Testis (tissue), 3 donors: ENCODE measurements around the gene GLYATL1. TPM values are rescaled to one million over a fixed set of nuclear protein-coding genes. Genes with fewer than 3 reads are reported as not detected.

ENCODE experiments used
- DNase-seq: peaks from one replicate; pipeline ENCODE4 v3.0.0-alpha.2; 2019
- H3K27ac ChIP-seq, 2 donors: fragments of 200-600 bp; sonication (generic); one replicate each; pipeline ENCODE4 v1.5.1; 2019
- H3K27me3 ChIP-seq: fragments of 200-600 bp; sonication (generic); one replicate; pipeline ENCODE4 v1.5.1; 2019
- H3K36me3 ChIP-seq: fragments of 200-600 bp; sonication (generic); one replicate; pipeline ENCODE4 v1.5.1; 2017; ENCODE audit warnings: low read depth; ENCODE audit errors: missing control alignments
- H3K4me1 ChIP-seq: fragments of 200-600 bp; sonication (generic); one replicate; pipeline ENCODE4 v1.5.1; 2019
- H3K4me3 ChIP-seq, 2 donors: fragments of 200-600 bp; sonication (generic); one replicate each; pipeline ENCODE4 v1.5.1; 2017 to 2019
- H3K9me3 ChIP-seq: fragments of 200-600 bp; sonication (generic); one replicate; pipeline ENCODE4 v1.5.1; 2017
- POLR2A ChIP-seq: fragments of 450-650 bp; IDR thresholded peaks from one replicate; pipeline ENCODE4 v1.6.1; 2017; ENCODE audit warnings: antibody characterized with exemption, mild to moderate bottlenecking, moderate library complexity
- WGBS, 2 donors: methylation state at CpG; one replicate each; pipeline ENCODE4 v1.1.5; 2018; 5-methylcytosine and 5-hydroxymethylcytosine counted together
- intact Hi-C: fragments of 100-400 bp; cut with DNase I; formaldehyde crosslinking; loops from one replicate; pipeline ENCODE4 v1.15.1; 2023; ENCODE audit warnings: low total_unique reads
- polyA plus RNA-seq: library from polyadenylated mRNA; stranded (reverse); fragments of 350-450 nt; fragmentation: Illumina TruSeq; extraction: RNeasy Lipid Tissue Mini Kit (QIAGEN cat#74804); gene quantifications from one replicate; pipeline ENCODE4 v1.2.3, GENCODE V29; 2014; ENCODE audit warnings: low read depth, low replicate concordance; ENCODE audit not compliant: insufficient read depth
- total RNA-seq, 2 donors: library from RNA; depleted of rRNA; stranded (reverse); fragments of >200 nt; gene quantifications; one replicate each; pipeline ENCODE4 v1.2.3, GENCODE V29; 2016
- TF ChIP-seq, protein P1 (sequence below), 3 experiments: fragments of 450-650 bp in 2 of 3; fragments of 200-600 bp in 1 of 3; sonication (generic) in 1 of 3; IDR thresholded peaks; one replicate each; pipeline ENCODE4 v1.5.1; 2016 to 2019; ENCODE audit warnings: antibody characterized with exemption in 3 of 3, mild to moderate bottlenecking in 2 of 3, moderate library complexity in 1 of 3

The GLYATL1 gene
- total and polyA plus RNA-seq, 3 donors from 2014 or later: 0.40 to 1.4 TPM; not detected in 1

DNA sequence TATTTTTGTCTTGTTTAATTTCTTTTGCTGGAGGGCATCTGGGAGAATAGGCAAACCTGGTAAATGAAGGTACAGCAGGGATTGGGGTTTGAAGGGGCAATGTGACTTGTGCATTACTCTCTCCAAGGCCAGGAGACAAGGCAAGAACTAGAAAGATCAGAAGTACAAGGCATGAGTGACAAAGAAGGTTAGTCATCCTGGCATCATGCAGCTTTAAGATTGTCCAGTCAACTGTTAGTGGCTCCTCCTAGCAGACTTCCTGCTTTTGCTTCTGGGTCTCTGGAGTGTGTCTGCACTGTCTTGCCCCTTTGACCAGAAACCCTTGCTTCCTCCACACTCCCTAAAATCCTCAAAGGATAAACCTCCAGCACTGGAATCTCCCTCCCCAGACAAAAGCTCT lies 27.2 kb upstream of the GLYATL1 start:
- intact Hi-C loops: no loop called here
- no peaks in the 10 kb centered on the region for H3K4me1 ChIP-seq
- H3K36me3 ChIP-seq: no peaks in the 10 kb centered on the region
- H3K4me3 ChIP-seq: no peak overlapping the region
- H3K27ac ChIP-seq: no peak overlapping the region
- no peaks in the 10 kb centered on the region for H3K9me3 ChIP-seq
- no peaks in the 10 kb centered on the region for H3K27me3 ChIP-seq
- TF ChIP-seq POLR2A: no peak
- TF ChIP-seq, protein P1, sequence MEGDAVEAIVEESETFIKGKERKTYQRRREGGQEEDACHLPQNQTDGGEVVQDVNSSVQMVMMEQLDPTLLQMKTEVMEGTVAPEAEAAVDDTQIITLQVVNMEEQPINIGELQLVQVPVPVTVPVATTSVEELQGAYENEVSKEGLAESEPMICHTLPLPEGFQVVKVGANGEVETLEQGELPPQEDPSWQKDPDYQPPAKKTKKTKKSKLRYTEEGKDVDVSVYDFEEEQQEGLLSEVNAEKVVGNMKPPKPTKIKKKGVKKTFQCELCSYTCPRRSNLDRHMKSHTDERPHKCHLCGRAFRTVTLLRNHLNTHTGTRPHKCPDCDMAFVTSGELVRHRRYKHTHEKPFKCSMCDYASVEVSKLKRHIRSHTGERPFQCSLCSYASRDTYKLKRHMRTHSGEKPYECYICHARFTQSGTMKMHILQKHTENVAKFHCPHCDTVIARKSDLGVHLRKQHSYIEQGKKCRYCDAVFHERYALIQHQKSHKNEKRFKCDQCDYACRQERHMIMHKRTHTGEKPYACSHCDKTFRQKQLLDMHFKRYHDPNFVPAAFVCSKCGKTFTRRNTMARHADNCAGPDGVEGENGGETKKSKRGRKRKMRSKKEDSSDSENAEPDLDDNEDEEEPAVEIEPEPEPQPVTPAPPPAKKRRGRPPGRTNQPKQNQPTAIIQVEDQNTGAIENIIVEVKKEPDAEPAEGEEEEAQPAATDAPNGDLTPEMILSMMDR (IDR thresholded peaks at IDR 0.05): no peak
- DNase-seq: no peak

DNA sequence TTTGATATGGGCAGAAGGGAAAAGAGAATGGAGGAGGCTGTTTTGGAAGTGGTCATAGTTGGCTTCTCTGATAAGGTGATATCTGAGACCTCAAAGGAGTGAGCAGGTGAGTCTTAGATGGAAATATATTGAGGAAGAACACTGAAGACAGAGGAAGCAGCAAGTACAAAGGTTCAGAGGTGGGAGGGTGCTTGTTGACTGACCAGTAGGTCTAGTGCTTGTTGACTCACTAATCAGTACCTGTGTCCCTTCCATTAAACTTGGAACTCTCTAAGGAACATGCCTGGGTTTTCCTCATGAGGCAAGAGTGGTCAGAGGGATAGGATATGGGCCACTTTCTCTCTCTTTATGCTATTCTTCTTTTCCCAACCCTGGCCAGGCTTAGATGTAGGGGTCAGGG lies 25.6 kb upstream of the GLYATL1 start:
- TF ChIP-seq, protein P1 (IDR thresholded peaks at IDR 0.05): no peak
- TF ChIP-seq POLR2A: no peak

GRCh38 chr11:58914821-58915543 lies 24.3 kb upstream of the GLYATL1 start:
- Histone ChIP-seq H3K27ac (no peak overlapping the region), H3K9me3 (no peaks in the 10 kb centered on the region), H3K27me3 (no peaks in the 10 kb centered on the region), H3K4me1 (no peaks in the 10 kb centered on the region), H3K36me3 (no peaks in the 10 kb centered on the region), H3K4me3 (no peak overlapping the region)
- intact Hi-C loops: no loop called here
- DNase-seq: no peak
- TF ChIP-seq, protein P1 (IDR thresholded peaks at IDR 0.05): no peak
- TF ChIP-seq POLR2A: no peak
- WGBS, 2 donors: 83 to 91% methylated on average over 2 of the region's 2 CpGs

More for the DNA sequence above, 25.6 kb upstream of the GLYATL1 start:
- H3K27me3 ChIP-seq: no peaks in the 10 kb centered on the region
- H3K4me1 ChIP-seq: no peaks in the 10 kb centered on the region
- intact Hi-C loops: no loop called here
- no peak overlapping the region for H3K4me3 ChIP-seq
- no peak overlapping the region for H3K27ac ChIP-seq
- no peaks in the 10 kb centered on the region for H3K36me3 ChIP-seq
- no peaks in the 10 kb centered on the region for H3K9me3 ChIP-seq
- no peak for DNase-seq

GRCh38 chr11:58916637-58917036 lies 22.7 kb upstream of the GLYATL1 start:
- no peak for DNase-seq
- H3K36me3 ChIP-seq: no peaks in the 10 kb centered on the region
- no peaks in the 10 kb centered on the region for H3K27me3 ChIP-seq
- H3K4me1 ChIP-seq: no peaks in the 10 kb centered on the region
- TF ChIP-seq, protein P1 (IDR thresholded peaks at IDR 0.05): no peak
- no peak for TF ChIP-seq POLR2A
- no peaks in the 10 kb centered on the region for H3K9me3 ChIP-seq
- intact Hi-C loops: no loop called here
- 88 to 90% methylated on average over 2 of the region's 2 CpGs for WGBS, 2 donors
- no peak overlapping the region for H3K4me3 ChIP-seq
- H3K27ac ChIP-seq: no peak overlapping the region

DNA sequence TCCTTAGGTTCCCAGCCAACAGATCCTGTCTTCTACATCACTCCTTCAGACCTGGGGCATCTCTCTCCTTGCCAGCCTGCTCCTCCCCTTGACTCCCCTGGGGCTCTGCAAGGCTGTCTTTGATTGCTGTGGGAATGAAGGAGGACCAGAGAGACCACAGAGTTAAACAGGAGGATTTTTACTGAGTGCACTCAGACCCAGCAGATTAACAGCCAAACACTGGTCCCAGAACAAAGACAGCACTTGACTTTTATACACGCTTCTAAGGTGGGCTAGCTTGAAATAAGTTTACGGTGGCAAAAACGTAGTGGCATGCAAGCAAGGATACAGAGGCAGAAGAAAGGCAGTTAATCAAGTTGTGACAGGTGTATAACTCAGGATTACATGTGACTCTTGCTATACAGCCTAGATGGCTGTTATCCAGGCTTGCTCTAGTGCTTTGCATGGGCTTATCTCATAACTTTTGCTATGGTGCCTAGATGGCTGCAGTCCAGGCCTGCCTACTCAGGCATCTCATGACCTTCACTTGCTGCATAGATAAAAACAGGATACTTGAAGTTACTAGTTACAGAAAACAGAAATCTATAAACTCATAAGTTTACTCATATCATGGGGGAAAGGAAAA lies 22.0 kb upstream of the GLYATL1 start:
- intact Hi-C loops: no loop called here
- Histone ChIP-seq H3K36me3 (no peaks in the 10 kb centered on the region), H3K27ac (no peak overlapping the region), H3K27me3 (no peaks in the 10 kb centered on the region), H3K4me1 (no peaks in the 10 kb centered on the region), H3K9me3 (no peaks in the 10 kb centered on the region), H3K4me3 (no peak overlapping the region)
- WGBS, 2 donors: 72 to 80% methylated on average over 3 of the region's 3 CpGs
- peak; percentile 32 for DNase-seq
- TF ChIP-seq POLR2A: no peak
- TF ChIP-seq, protein P1 (IDR thresholded peaks at IDR 0.05): no peak
